OCI-LY3 (cell line): ENCODE data around the gene STIM1.

Source experiments
- H2AFZ ChIP-seq: fragments of 200-600, 300-600 bp; shearing (Covaris generic); 2 replicates; pipeline ENCODE4 v1.6.0; 2014; ENCODE audit warnings: antibody characterized with exemption, low read depth, low read length
- H3K27ac ChIP-seq: fragments of 200-600, 300-600 bp; sonication (generic); 2 replicates; pipeline ENCODE4 v1.5.1; 2014; ENCODE audit warnings: mild to moderate bottlenecking, low read length, moderate library complexity, mixed read lengths
- H3K27me3 ChIP-seq: fragments of 200-600, 300-600 bp; sonication (generic); 2 replicates; pipeline ENCODE4 v1.6.1; 2014; ENCODE audit warnings: low read depth, low read length, mixed read lengths
- H3K36me3 ChIP-seq: fragments of 200-600, 300-600 bp; sonication (generic); replicated peaks from 2 replicates; pipeline ENCODE3; 2014; ENCODE audit warnings: low read depth, low read length, mixed read lengths
- H3K4me1 ChIP-seq: fragments of 300-600, 200-600 bp; sonication (generic); 2 replicates; pipeline ENCODE4 v1.6.1; 2014; ENCODE audit warnings: low read length, mixed read lengths
- H3K4me2 ChIP-seq: fragments of 200-600, 300-600 bp; sonication (generic); 2 replicates; pipeline ENCODE4 v1.6.1; 2014; ENCODE audit warnings: low read length, mixed read lengths
- H3K4me3 ChIP-seq: fragments of 300-600, 200-600 bp; sonication (generic); 2 replicates; pipeline ENCODE4 v1.5.1; 2014; ENCODE audit warnings: antibody characterized with exemption, mild to moderate bottlenecking, low read length, moderate library complexity
- H3K79me2 ChIP-seq: fragments of 300-600, 200-600 bp; shearing (Covaris generic); 2 replicates; pipeline ENCODE4 v1.6.1; 2014; ENCODE audit warnings: mild to moderate bottlenecking, low read length, mixed read lengths
- H3K9ac ChIP-seq: fragments of 300-600, 200-600 bp; shearing (Covaris generic); 2 replicates; pipeline ENCODE4 v1.6.0; 2014; ENCODE audit warnings: mild to moderate bottlenecking, low read length, moderate library complexity
- H3K9me3 ChIP-seq: fragments of 200-600, 300-600 bp; shearing (Covaris generic); 2 replicates; pipeline ENCODE4 v1.6.1; 2014; ENCODE audit warnings: low read length, mixed read lengths; ENCODE audit not compliant: insufficient read depth
- H4K20me1 ChIP-seq: fragments of 200-600, 300-600 bp; sonication (generic); 2 replicates; pipeline ENCODE4 v1.6.1; 2016; ENCODE audit warnings: low read length, mixed read lengths; ENCODE audit not compliant: insufficient read depth
- CTCF ChIP-seq: fragments of 200-600, 300-600 bp; sonication (generic); IDR thresholded peaks from 2 replicates; pipeline ENCODE4 v1.5.1; 2014; ENCODE audit warnings: antibody characterized with exemption, low read length, low read depth
- EZH2phosphoT487 ChIP-seq: fragments of 200-600 bp; shearing (Covaris generic); IDR thresholded peaks from 2 replicates; pipeline ENCODE4 v1.6.1; 2018; ENCODE audit warnings: antibody characterized with exemption, mixed run types, low read depth

STIM1 gene

DNA sequence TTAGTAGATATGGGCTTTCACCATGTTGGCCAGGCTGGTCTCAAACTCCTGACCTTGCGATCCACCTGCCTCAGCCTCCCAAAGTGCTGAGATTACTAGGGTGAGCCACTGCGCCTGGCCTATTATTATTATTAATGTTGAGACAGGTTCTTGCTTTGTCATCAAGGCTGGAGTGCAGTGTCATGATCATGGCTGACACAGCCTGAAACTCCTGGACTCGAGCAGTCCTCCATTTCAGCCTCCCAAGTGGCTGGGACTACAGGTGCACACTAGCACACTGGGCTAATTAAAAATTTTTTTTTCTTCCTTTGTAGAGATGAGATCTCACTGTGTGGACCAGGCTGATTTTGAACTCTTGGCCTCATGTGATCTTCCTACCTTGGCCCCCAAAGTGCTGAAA, 102.0 kb downstream of the STIM1 start:
- Histone ChIP-seq H3K36me3 (no peaks in the 10 kb centered on the region), H3K27ac (no peak overlapping the region), H4K20me1 (peaks cover 3% of the 10 kb centered on the region; the same call in 1 of the 2 replicates), H2AFZ (no peak overlapping the region), H3K9ac (no peak overlapping the region), H3K9me3 (no peaks in the 10 kb centered on the region), H3K79me2 (no peaks in the 10 kb centered on the region), H3K4me3 (no peak overlapping the region), H3K4me1 (no peaks in the 10 kb centered on the region), H3K27me3 (no peaks in the 10 kb centered on the region), H3K4me2 (no peak overlapping the region)
- TF ChIP-seq EZH2phosphoT487 (no peak), CTCF (no peak)

DNA sequence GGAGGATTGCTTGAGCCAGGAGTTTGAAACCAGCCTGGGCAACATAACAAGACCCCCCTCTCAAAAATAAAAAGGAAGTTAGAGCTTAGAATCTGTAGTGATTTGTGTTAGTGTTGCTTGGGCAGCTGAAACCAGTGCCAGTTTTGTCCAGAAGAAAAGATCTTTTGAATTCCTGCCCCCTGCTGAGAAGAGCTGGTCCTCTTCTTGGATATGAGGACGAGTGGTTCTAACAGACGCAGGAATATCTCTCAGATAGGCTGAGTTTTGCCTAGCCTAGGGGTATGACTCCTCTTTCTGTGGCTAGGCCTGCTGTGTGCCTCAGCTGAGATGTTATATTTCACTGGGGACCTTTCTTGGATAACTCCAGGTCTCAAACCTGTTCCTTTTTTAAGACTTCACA, 102.8 kb downstream of the STIM1 start:
- no peak overlapping the region for H3K4me2 ChIP-seq
- no peak overlapping the region for H3K4me3 ChIP-seq
- TF ChIP-seq CTCF (no peak), EZH2phosphoT487 (no peak)
- H4K20me1 ChIP-seq, result peaks cover 3% of the 10 kb centered on the region; the same call in 1 of the 2 replicates
- no peaks in the 10 kb centered on the region for H3K36me3 ChIP-seq
- no peaks in the 10 kb centered on the region for H3K79me2 ChIP-seq
- no peaks in the 10 kb centered on the region for H3K4me1 ChIP-seq
- no peaks in the 10 kb centered on the region for H3K9me3 ChIP-seq
- H3K27ac ChIP-seq, result no peak overlapping the region
- no peak overlapping the region for H2AFZ ChIP-seq
- no peak overlapping the region for H3K9ac ChIP-seq
- H3K27me3 ChIP-seq, result no peaks in the 10 kb centered on the region

DNA sequence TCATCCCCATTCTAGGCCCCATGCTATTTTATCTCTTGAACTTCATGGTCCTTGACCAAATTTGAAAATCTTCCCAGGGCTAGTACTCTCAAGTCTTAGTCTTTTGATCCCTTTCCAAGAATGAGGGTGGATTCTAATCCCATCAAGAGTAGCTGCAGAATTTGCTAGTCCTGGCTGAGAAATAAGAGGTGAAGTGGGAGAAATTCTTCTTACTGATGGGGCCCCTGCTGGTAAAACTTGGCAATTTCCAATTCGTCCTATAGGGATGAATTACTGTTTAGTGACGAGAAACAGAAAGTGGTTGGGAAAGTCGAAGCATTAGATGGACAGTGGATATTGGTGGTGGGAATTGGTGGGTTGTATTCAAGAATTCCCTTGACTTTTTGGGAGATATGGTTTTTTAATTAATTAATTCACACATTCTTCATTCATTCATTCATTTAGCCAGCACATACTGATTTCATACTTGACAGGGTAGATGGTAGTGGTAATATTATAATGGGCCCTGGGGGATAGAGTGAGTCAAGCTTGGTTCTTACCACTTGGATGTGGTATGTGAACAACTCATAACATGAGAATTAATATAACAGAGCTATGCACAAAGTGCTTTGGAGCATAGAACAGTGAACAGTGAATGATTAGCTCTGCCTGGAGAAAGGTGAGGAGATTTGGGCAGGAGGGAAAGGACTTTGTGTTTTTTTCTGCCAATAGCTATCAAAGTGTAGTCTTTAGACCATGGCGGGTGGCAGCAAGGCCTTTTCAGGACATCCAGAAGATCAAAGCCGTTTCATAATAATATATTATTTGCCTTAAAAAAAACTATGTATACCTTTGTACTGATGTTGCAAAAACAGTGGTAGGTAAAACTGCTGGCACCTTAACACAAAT, 103.8 kb downstream of the STIM1 start:
- Histone ChIP-seq H3K9me3 (no peaks in the 10 kb centered on the region), H3K27me3 (no peaks in the 10 kb centered on the region), H3K9ac (no peak overlapping the region), H3K27ac (no peak overlapping the region), H3K4me3 (no peak overlapping the region), H2AFZ (no peak overlapping the region), H3K4me2 (no peak overlapping the region), H3K36me3 (no peaks in the 10 kb centered on the region), H4K20me1 (peaks cover 3% of the 10 kb centered on the region; the same call in 1 of the 2 replicates), H3K79me2 (no peaks in the 10 kb centered on the region), H3K4me1 (no peaks in the 10 kb centered on the region)
- TF ChIP-seq CTCF, result peak; percentile 23; the same call in 1 of the 2 replicates
- TF ChIP-seq EZH2phosphoT487, result no peak

GRCh38 chr11:3959903-3960265, 104.4 kb downstream of the STIM1 start:
- Histone ChIP-seq H3K36me3 (no peaks in the 10 kb centered on the region), H3K79me2 (no peaks in the 10 kb centered on the region), H3K4me1 (no peaks in the 10 kb centered on the region), H3K4me3 (no peak overlapping the region), H3K27me3 (no peaks in the 10 kb centered on the region), H4K20me1 (peaks cover 3% of the 10 kb centered on the region; the same call in 1 of the 2 replicates), H3K9ac (no peak overlapping the region), H2AFZ (no peak overlapping the region), H3K4me2 (no peak overlapping the region), H3K9me3 (no peaks in the 10 kb centered on the region), H3K27ac (no peak overlapping the region)
- TF ChIP-seq CTCF (no peak), EZH2phosphoT487 (no peak)
